Parathyroid adenoma (tissue), 2 donors: Measurements from ENCODE around the gene ISOC2.

Source experiments
- H2AFZ ChIP-seq: fragments of 300-600 bp; sonication (generic); one replicate; pipeline ENCODE4 v1.7.0; 2017; ENCODE audit warnings: antibody characterized with exemption, mild to moderate bottlenecking
- H3K27ac ChIP-seq: fragments of 300-600 bp; sonication (generic); one replicate; pipeline ENCODE4 v1.7.0; 2017
- H3K27me3 ChIP-seq: fragments of 300-600 bp; sonication (generic); one replicate; pipeline ENCODE4 v1.7.0; 2017; ENCODE audit warnings: low read length; ENCODE audit not compliant: control insufficient read depth, insufficient read depth
- H3K36me3 ChIP-seq: fragments of 300-600 bp; sonication (generic); one replicate; pipeline ENCODE4 v1.7.0; 2017; ENCODE audit warnings: low read length; ENCODE audit not compliant: control insufficient read depth, insufficient read depth
- H3K4me1 ChIP-seq: fragments of 300-600 bp; sonication (generic); one replicate; pipeline ENCODE4 v1.7.0; 2017; ENCODE audit warnings: control low read depth
- H3K4me2 ChIP-seq: fragments of 300-600 bp; sonication (generic); one replicate; pipeline ENCODE4 v1.7.0; 2017; ENCODE audit warnings: low read length
- H3K4me3 ChIP-seq: fragments of 300-600 bp; sonication (generic); one replicate; pipeline ENCODE4 v1.7.0; 2017; ENCODE audit warnings: low read depth, low read length
- H3K79me2 ChIP-seq: fragments of 300-600 bp; sonication (generic); one replicate; pipeline ENCODE4 v1.7.0; 2017; ENCODE audit warnings: control low read depth
- H3K9ac ChIP-seq: fragments of 300-600 bp; sonication (generic); one replicate; pipeline ENCODE4 v1.7.0; 2017; ENCODE audit warnings: mild to moderate bottlenecking
- H3K9me3 ChIP-seq: fragments of 300-600 bp; sonication (generic); one replicate; pipeline ENCODE4 v1.7.0; 2017; ENCODE audit warnings: low read length; ENCODE audit not compliant: control insufficient read depth
- CTCF ChIP-seq: fragments of 300-600 bp; sonication (generic); IDR thresholded peaks from one replicate; pipeline ENCODE4 v1.7.0; 2017; ENCODE audit warnings: antibody characterized with exemption, mild to moderate bottlenecking
- donor health status: primary hyperparathyroidism.

ISOC2 gene

GRCh38 chr19:55477905-55478304 lies 16.5 kb upstream of the ISOC2 start:
- TF ChIP-seq CTCF = no peak
- no peaks in the 10 kb centered on the region for H3K36me3 ChIP-seq
- no peaks in the 10 kb centered on the region for H3K27me3 ChIP-seq
- H3K27ac ChIP-seq = no peak overlapping the region
- H3K4me2 ChIP-seq = no peak overlapping the region
- no peak overlapping the region for H2AFZ ChIP-seq
- no peaks in the 10 kb centered on the region for H3K9me3 ChIP-seq
- H3K4me3 ChIP-seq = no peak overlapping the region
- H3K4me1 ChIP-seq = peaks cover 23% of the 10 kb centered on the region
- peaks cover 18% of the 10 kb centered on the region for H3K79me2 ChIP-seq
- no peak overlapping the region for H3K9ac ChIP-seq

GRCh38 chr19:55476100-55476775 lies 14.8 kb upstream of the ISOC2 start, which contains the start of gene ZNF628:
Gene ZNF628, plus strand, starts transcription at chr19:55476617. Its CDS starts 3,294 bp downstream, at chr19:55479911.
- TF ChIP-seq CTCF = no peak
- Histone ChIP-seq H3K4me1 (peaks cover 23% of the 10 kb centered on the region), H3K9ac (peak within 1 kb of the TSS; percentile 29)

GRCh38 chr19:55474269-55475265 lies 13.1 kb upstream of the ISOC2 start:
- TF ChIP-seq CTCF = no peak
- Histone ChIP-seq H3K36me3 (no peaks in the 10 kb centered on the region), H3K27ac (no peak overlapping the region), H3K4me1 (peaks cover 22% of the 10 kb centered on the region), H3K4me2 (no peak overlapping the region), H2AFZ (peak overlapping the region; percentile 48), H3K79me2 (peaks cover 13% of the 10 kb centered on the region), H3K27me3 (no peaks in the 10 kb centered on the region), H3K4me3 (no peak overlapping the region), H3K9ac (no peak overlapping the region), H3K9me3 (no peaks in the 10 kb centered on the region)

More at GRCh38 chr19:55476100-55476775, 14.8 kb upstream of the ISOC2 start, which contains the start of gene ZNF628:
- H2AFZ ChIP-seq = peak within 1 kb of the TSS; percentile 99
- no peaks in the 10 kb centered on the region for H3K9me3 ChIP-seq
- peaks cover 15% of the 10 kb centered on the region for H3K79me2 ChIP-seq
- no peaks in the 10 kb centered on the region for H3K36me3 ChIP-seq
- H3K4me3 ChIP-seq = peak within 1 kb of the TSS; percentile 96
- peak within 1 kb of the TSS; percentile 94 for H3K27ac ChIP-seq
- no peaks in the 10 kb centered on the region for H3K27me3 ChIP-seq
- H3K4me2 ChIP-seq = peak within 1 kb of the TSS; percentile 99

- Histone ChIP-seq H3K27ac (no peak overlapping the region), H3K9ac (no peak overlapping the region)
- no peak for TF ChIP-seq CTCF
Measured at GRCh38 chr19:55473225-55474012, 12.0 kb upstream of the ISOC2 start.

More at GRCh38 chr19:55473225-55474012, 12.0 kb upstream of the ISOC2 start:
- Histone ChIP-seq H3K4me3 (no peak overlapping the region), H3K36me3 (no peaks in the 10 kb centered on the region), H3K4me1 (peaks cover 18% of the 10 kb centered on the region), H3K27me3 (no peaks in the 10 kb centered on the region), H3K79me2 (peaks cover 13% of the 10 kb centered on the region), H3K9me3 (no peaks in the 10 kb centered on the region), H2AFZ (no peak overlapping the region), H3K4me2 (no peak overlapping the region)
